CD4-positive, alpha-beta T cell treated with Interferon gamma for 1 hour (primary cell): Measurements from ENCODE around the gene WNK2.
"Not testable (repeated sequence)": the region's sequence is repeated elsewhere in the genome, so short reads cannot be mapped to it uniquely, and the experiment has no call there.

Source experiments
- DNase-seq: peaks from one replicate; pipeline ENCODE4 v3.0.0-alpha.2; 2020

WNK2 gene

GRCh38 chr9:93240891-93241334 is 57.0 kb downstream of the WNK2 start:
- no peak for DNase-seq

- no peak for DNase-seq
Measured at GRCh38 chr9:93243112-93243511, 59.2 kb downstream of the WNK2 start.

GRCh38 chr9:93244101-93244500 is 60.2 kb downstream of the WNK2 start:
- no peak for DNase-seq

GRCh38 chr9:93244510-93245436 is 60.8 kb downstream of the WNK2 start:
- DNase-seq: no peak

GRCh38 chr9:93245437-93245970 is 61.6 kb downstream of the WNK2 start:
- DNase-seq: no peak

- no peak for DNase-seq
Measured at GRCh38 chr9:93246111-93246510, 62.2 kb downstream of the WNK2 start.

GRCh38 chr9:93246526-93246925 is 62.6 kb downstream of the WNK2 start:
- DNase-seq: no peak

GRCh38 chr9:93247099-93247865 is 63.3 kb downstream of the WNK2 start:
- DNase-seq: no peak

GRCh38 chr9:93247892-93248291 is 64.0 kb downstream of the WNK2 start:
- DNase-seq: no peak

- DNase-seq: no peak
Measured at GRCh38 chr9:93248386-93249040, 64.6 kb downstream of the WNK2 start.

- no peak for DNase-seq
Measured at GRCh38 chr9:93250185-93250584, 66.2 kb downstream of the WNK2 start.

- not testable (repeated sequence) for DNase-seq
Measured at GRCh38 chr9:93251309-93251708, 67.4 kb downstream of the WNK2 start.

- no peak for DNase-seq
Measured at GRCh38 chr9:93252116-93252780, 68.3 kb downstream of the WNK2 start.

GRCh38 chr9:93252781-93253530 is 69.0 kb downstream of the WNK2 start:
- no peak for DNase-seq

- DNase-seq: no peak
Measured at GRCh38 chr9:93253633-93254032, 69.7 kb downstream of the WNK2 start.

GRCh38 chr9:93254061-93254481 is 70.1 kb downstream of the WNK2 start:
- no peak for DNase-seq

- no peak for DNase-seq
Measured at GRCh38 chr9:93254806-93255493, 71.0 kb downstream of the WNK2 start.

GRCh38 chr9:93255494-93255867 is 71.5 kb downstream of the WNK2 start:
- DNase-seq: no peak

GRCh38 chr9:93255994-93256877 is 72.3 kb downstream of the WNK2 start:
- no peak for DNase-seq
